HG03460 (cell line): Measurements from ENCODE around the gene LZTR1.

Source experiments
- ATAC-seq: cut with Tn5 transposase; IDR thresholded peaks from one replicate; pipeline ENCODE4 v1.9.1; 2021; ENCODE audit not compliant: unreplicated experiment

Gene LZTR1

GRCh38 chr22:20979940-20980453 is 2.1 kb upstream of the LZTR1 start:
- no peak for ATAC-seq

GRCh38 chr22:20980523-20980922 is 1.6 kb upstream of the LZTR1 start:
- no peak for ATAC-seq

GRCh38 chr22:20980938-20981722 is 967 bp upstream of the LZTR1 start:
- ATAC-seq = no peak

DNA sequence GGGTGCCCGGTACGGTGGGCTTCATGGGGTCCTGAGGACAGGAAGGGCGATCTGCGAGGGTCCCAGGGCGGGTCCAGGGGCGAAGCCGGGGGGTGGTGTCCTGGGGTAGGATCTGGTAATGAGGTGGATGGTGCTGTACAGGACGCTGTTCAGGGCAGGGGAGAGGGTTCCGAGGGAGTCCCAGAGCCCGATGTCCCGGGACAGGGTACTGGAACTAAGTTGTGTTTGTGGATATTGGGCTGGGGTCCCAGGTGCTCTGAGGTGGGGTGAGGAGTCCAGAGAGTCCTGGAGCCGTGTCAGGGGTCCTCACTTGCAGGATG is 426 bp downstream of the LZTR1 start:
- ATAC-seq = peak; percentile 12

DNA sequence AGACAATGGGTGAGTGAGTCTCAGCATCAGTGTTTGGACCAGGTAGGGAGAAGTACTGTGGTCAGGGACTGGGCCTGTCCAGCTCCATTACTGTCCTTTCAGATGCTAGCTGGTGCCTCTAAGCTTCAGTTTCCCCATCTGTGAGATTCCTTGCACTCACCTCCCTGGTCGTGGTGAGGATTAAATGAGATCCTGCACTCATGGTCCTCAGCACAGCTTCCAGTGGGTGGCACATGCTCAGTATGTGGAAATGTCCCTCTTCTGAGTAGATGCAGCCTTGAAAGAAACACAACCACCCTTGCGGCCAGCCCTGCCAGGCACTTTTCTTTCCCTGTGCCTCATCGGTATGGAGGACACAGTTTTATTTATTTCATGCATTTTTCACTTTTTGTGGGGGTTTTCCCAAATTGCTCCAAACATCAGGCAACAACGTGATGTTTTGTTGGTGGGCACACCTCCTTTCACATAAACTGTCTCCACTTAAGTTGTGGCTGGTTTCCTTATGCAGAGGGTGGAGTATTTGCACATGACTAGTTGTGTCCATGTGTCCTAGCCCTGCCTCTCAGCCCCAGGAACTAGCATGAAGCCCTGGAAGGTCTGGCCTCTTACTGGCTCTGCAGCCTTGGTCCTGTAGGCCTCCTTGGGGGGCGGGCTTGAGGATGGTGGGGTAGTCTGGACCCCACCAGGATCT is 1.1 kb downstream of the LZTR1 start:
- no peak for ATAC-seq

- ATAC-seq = no peak
Measured at GRCh38 chr22:20985720-20986119, 3.6 kb downstream of the LZTR1 start.

GRCh38 chr22:20986365-20986764 is 4.3 kb downstream of the LZTR1 start:
- ATAC-seq = no peak

- ATAC-seq = no peak
Measured at GRCh38 chr22:20987375-20987774, 5.3 kb downstream of the LZTR1 start.

GRCh38 chr22:20988573-20989322 is 6.7 kb downstream of the LZTR1 start:
- no peak for ATAC-seq

GRCh38 chr22:20989323-20990138 is 7.4 kb downstream of the LZTR1 start:
- no peak for ATAC-seq

- ATAC-seq = no peak
Measured at GRCh38 chr22:20990184-20991180, 8.4 kb downstream of the LZTR1 start.

GRCh38 chr22:20991252-20992055 is 9.4 kb downstream of the LZTR1 start:
- ATAC-seq = no peak

GRCh38 chr22:20992056-20992442 is 10.0 kb downstream of the LZTR1 start:
- no peak for ATAC-seq

DNA sequence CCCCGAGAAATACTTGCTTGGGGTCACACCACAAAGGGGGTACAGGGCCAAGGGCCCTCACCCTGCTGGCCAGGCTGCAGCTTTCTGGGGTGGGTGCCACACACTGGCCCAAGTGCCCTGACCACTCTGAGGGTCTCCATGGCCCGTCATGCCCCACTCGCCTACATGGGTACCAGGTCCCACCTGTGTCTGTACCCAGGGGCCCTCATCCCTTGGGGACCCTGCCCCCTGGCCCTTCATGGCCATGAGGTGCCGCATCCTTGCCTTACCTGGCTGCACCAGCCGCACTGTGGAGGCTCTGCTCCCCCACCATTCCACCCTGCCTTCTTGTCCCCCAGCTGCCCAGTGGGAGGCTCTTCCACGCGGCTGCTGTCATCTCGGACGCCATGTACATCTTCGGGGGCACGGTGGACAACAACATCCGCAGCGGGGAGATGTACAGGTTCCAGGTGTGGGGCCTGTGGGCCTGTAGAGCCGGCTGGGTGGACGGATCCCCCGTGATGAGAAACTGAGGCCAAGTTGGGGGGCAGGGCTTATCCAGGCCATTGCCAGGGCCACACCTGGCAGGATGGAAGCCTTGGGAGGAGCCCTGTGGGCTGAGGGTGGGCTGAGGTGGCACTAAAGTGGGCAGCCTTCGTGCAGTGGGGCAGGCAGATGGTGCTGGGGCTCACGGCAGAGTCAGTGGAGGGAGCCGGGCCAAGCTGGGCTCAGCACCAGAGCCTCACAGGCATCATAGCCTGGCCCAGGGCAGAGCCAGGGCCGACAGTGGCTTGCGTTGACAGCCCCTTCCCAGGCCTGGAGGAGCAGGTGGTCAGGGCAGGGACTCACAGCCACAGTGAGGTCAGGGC is 10.6 kb downstream of the LZTR1 start:
- no peak for ATAC-seq

DNA sequence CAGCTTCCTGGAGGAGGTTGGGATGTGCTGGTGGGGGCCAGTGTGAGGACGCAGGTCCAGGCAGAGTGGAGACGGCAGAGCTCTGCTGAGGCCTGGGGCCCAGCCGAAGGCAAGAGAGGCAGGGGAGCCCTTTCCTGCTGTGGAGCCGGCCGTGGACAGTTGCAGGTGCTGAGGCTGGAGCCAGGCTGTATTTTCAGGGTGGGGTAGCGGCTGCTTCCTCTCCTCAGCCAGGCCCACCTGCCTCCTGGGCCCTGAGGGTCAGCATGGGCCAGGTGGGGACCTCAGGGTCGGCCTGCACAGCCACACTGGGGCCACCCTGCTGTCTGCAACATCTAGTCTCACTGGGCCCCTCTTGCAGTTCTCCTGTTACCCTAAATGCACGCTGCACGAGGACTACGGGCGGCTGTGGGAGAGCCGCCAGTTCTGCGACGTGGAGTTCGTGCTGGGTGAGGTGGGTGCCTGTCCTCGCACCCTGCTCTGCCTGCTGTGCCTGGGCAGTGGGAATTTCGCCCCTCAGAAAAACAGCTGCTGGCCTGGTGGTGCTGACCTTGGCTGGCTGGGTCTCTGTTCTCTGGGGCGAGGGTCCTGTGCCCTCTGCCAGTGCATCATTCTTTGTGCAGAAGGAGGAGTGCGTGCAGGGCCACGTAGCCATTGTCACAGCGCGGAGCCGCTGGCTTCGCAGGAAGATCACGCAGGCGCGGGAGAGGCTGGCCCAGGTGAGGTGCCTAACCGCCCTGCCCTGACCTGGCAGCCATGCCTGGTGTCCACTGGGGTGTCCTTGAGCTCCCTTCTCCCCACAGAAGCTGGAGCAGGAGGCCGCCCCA is 11.4 kb downstream of the LZTR1 start:
- no peak for ATAC-seq

- ATAC-seq = no peak
Measured at GRCh38 chr22:20994128-20994901, 12.2 kb downstream of the LZTR1 start.

GRCh38 chr22:20994902-20995241 is 12.8 kb downstream of the LZTR1 start:
- no peak for ATAC-seq
